Lung (tissue), 12 donors: ENCODE results near the gene TRERF1. TPM values are rescaled to one million over a fixed set of nuclear protein-coding genes. Genes with fewer than 3 reads are reported as not detected.
A peak's percentile ranks its signal among the peaks of the same experiment; 100 is the strongest.

ENCODE experiments used
- ATAC-seq: fragments of 200-7000 bp; cut with Tn5 transposase; one replicate; pipeline ENCODE4 v1.9.1; 2020; ENCODE audit warnings: moderate number of reproducible peaks; ENCODE audit not compliant: insufficient read depth, low FRiP score
- DNase-seq, 3 donors: peaks; one replicate each; pipeline ENCODE4 v3.0.0-alpha.2; 2013 to 2017
- H3K27ac ChIP-seq, 2 donors: one replicate each; pipeline ENCODE4 v1.5.1; 2013; ENCODE audit warnings: mild to moderate bottlenecking in 2 of 2, moderate library complexity in 2 of 2, control low read depth in 1 of 2, inconsistent platforms in 1 of 2, low read depth in 1 of 2, low read length in 1 of 2
- H3K27me3 ChIP-seq, 3 donors: one replicate each; pipeline ENCODE4 v1.5.1; 2013; ENCODE audit warnings: low read length in 2 of 3; ENCODE audit not compliant: control insufficient read depth in 3 of 3, insufficient read depth in 3 of 3
- H3K36me3 ChIP-seq, 4 donors: one replicate each; pipeline ENCODE4 v1.5.1; 2013; ENCODE audit warnings: low read length in 4 of 4, mild to moderate bottlenecking in 1 of 4, moderate library complexity in 1 of 4; ENCODE audit not compliant: control insufficient read depth in 4 of 4, insufficient read depth in 4 of 4
- H3K4me1 ChIP-seq, 5 donors: one replicate each; pipeline ENCODE4 v1.5.1; 2013; ENCODE audit warnings: low read length in 5 of 5, mild to moderate bottlenecking in 2 of 5, moderate library complexity in 1 of 5; ENCODE audit not compliant: control insufficient read depth in 5 of 5, insufficient read depth in 5 of 5
- H3K4me3 ChIP-seq: one replicate; pipeline ENCODE4 v1.5.1; 2013; ENCODE audit warnings: mild to moderate bottlenecking, control low read depth, moderate library complexity
- H3K9ac ChIP-seq, 2 donors: one replicate each; pipeline ENCODE4 v1.5.1; 2013; ENCODE audit warnings: low read length in 2 of 2, control low read depth in 1 of 2; ENCODE audit not compliant: insufficient read depth in 1 of 2
- H3K9me3 ChIP-seq, 4 donors: one replicate each; pipeline ENCODE4 v1.5.1; 2013; ENCODE audit warnings: low read length in 3 of 4, mild to moderate bottlenecking in 1 of 4, moderate library complexity in 1 of 4; ENCODE audit not compliant: control insufficient read depth in 4 of 4, insufficient read depth in 3 of 4
- CTCF ChIP-seq: IDR thresholded peaks from 2 replicates; pipeline ENCODE4 v1.5.1; 2012; ENCODE audit warnings: mild to moderate bottlenecking; ENCODE audit errors: control extremely low read depth, extremely low read depth
- WGBS, 2 donors: extraction: QIAGEN DNeasy Blood & Tissue Kit; methylation state at CpG; one replicate each; pipeline ENCODE4 v1.1.7; 2013; 5-methylcytosine and 5-hydroxymethylcytosine counted together
- polyA plus RNA-seq, 2 donors: library from polyadenylated mRNA; stranded (reverse); fragments of 200-250 nt; gene quantifications; one replicate each; pipeline ENCODE4 v1.2.1, GENCODE V29; 2013
- total RNA-seq, 2 donors: library from RNA; depleted of rRNA in 1 of 2; stranded (reverse); fragments of >200 nt in 1 of 2; gene quantifications; one replicate each; pipeline ENCODE4 v1.2.1, GENCODE V29; 2014 to 2021
- donor health status: control.
- donor health status: control.
- donor health status: Bipolar disorder and iron deficiency.
- donor health status: healthy.
- donor health status: DM: yes; HTN: yes; CAD: no.

The TRERF1 gene
- total and polyA plus RNA-seq, 4 donors = 1.2 to 10.4 (median 3.3) TPM

- ATAC-seq = no peak
- no peak for TF ChIP-seq CTCF
- Histone ChIP-seq H3K9ac (no peak overlapping the region), H3K9me3 (no peaks in the 10 kb centered on the region), H3K27me3 (no peaks in the 10 kb centered on the region), H3K27ac (no peak overlapping the region), H3K36me3 (no peaks in the 10 kb centered on the region), H3K4me1 (peaks cover 0 to 18% (median 12%) of the 10 kb centered on the region in 5 donors), H3K4me3 (no peak overlapping the region)
- DNase-seq = no peak
- 75 to 82% methylated on average over 2 of the region's 2 CpGs for WGBS, 2 donors
Measured at GRCh38 chr6:42369568-42369967, 82.2 kb downstream of the TRERF1 start.

GRCh38 chr6:42368181-42368580 is 83.5 kb downstream of the TRERF1 start:
- H3K27me3 ChIP-seq = no peaks in the 10 kb centered on the region
- H3K9me3 ChIP-seq = no peaks in the 10 kb centered on the region
- no peak for TF ChIP-seq CTCF
- 33 to 64% methylated on average over 7 of the region's 7 CpGs for WGBS, 2 donors
- no peak overlapping the region for H3K4me3 ChIP-seq
- H3K27ac ChIP-seq = peak overlapping the region in 1 of 2 donors; percentile 13
- ATAC-seq (no peak), DNase-seq (no peak)
- no peak overlapping the region for H3K9ac ChIP-seq
- peaks cover 0 to 16% (median 11%) of the 10 kb centered on the region in 5 donors for H3K4me1 ChIP-seq
- H3K36me3 ChIP-seq = no peaks in the 10 kb centered on the region

DNA sequence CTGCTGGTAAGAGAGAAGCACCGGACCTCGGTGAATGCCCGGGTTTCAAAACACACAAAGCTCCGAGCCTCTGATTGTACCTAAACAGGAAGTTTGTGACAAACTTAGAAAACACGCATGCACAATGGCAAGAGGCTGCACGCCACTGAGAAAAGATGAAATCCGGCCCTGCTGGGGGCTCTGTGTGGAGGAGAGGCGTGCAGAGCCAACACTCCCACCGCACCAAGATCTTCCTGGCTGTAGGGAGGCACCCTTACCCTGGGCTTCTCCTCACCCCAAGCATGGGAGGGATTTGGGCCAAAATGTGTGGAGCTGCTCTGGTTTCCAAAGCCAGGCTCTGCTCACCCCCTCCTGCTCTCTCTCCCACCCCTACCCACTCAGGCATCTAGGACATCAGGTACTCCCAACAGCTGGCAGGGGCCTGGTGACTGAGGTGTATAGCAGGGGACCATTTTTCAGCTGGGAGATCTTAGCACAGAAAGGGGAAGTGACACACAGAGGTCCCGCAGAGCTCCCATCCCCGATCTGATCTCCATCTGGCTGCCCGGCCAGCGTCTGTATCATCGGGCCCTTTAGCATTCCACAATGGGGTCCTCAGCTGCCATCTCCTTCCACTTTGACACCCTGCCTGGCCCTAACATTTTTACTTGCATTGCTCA is 84.2 kb downstream of the TRERF1 start:
- H3K4me1 ChIP-seq = peaks cover 0 to 16% (median 11%) of the 10 kb centered on the region in 5 donors
- DNase-seq = peak in 2 of 3 donors; percentile 21 to 31

More for the DNA sequence above, 84.2 kb downstream of the TRERF1 start:
- H3K4me3 ChIP-seq = no peak overlapping the region
- peak overlapping the region in 1 of 2 donors; percentile 7 for H3K9ac ChIP-seq
- no peaks in the 10 kb centered on the region for H3K36me3 ChIP-seq
- H3K27ac ChIP-seq = peak overlapping the region in 1 of 2 donors; percentile 41
- no peak for TF ChIP-seq CTCF
- H3K27me3 ChIP-seq = no peaks in the 10 kb centered on the region
- 25 to 39% methylated on average over 14 of the region's 14 CpGs for WGBS, 2 donors
- H3K9me3 ChIP-seq = no peaks in the 10 kb centered on the region
- peak; percentile 33 for ATAC-seq
